Measurements from ENCODE around the gene RRP1. TPM values are rescaled to one million over a fixed set of nuclear protein-coding genes. Genes with fewer than 3 reads are reported as not detected.

RRP1 gene
- total and polyA plus RNA-seq, 9 of the 15 experiments (the other 6 are each of a cell fraction or from before 2014, with no cell fraction given): 0.89 to 105 (median 51.6) TPM

- TF ChIP-seq MBD1 (CRISPR knock-in tag; IDR thresholded peaks at IDR 0.05): no peak
- no peak for TF ChIP-seq ZNF445 (CRISPR knock-in tag; IDR thresholded peaks at IDR 0.05; ENCODE audit: low read depth)
- TF ChIP-seq SIN3A (IDR thresholded peaks at IDR 0.05; ENCODE audit: borderline replicate concordance in 2 of 2, control insufficient read depth in 1 of 2, low read depth in 2 of 2, low read length in 2 of 2): no peak
- TF ChIP-seq SMC3 (conservative IDR thresholded peaks at IDR 0.05; ENCODE audit: insufficient read depth, low read depth, low read length): peak; percentile 99
- TF ChIP-seq ZNF592 (IDR thresholded peaks at IDR 0.05): peak; percentile 79; the same call in 1 of the 2 replicates
- TF ChIP-seq DLX4 (CRISPR knock-in tag; IDR thresholded peaks at IDR 0.05): no peak
- no peak for TF ChIP-seq ATF2 (CRISPR knock-in tag; IDR thresholded peaks at IDR 0.05)
- no peak for TF ChIP-seq CHCHD3 (CRISPR knock-in tag; IDR thresholded peaks at IDR 0.05)
- TF ChIP-seq TEAD4 (IDR thresholded peaks at IDR 0.05; ENCODE audit: low read length): no peak
- TF ChIP-seq TEAD4 (CRISPR knock-in tag; IDR thresholded peaks at IDR 0.05; ENCODE audit: borderline replicate concordance): no peak
- TF ChIP-seq ZNF146 (CRISPR knock-in tag; IDR thresholded peaks at IDR 0.05; ENCODE audit: unreplicated experiment): no peak
- TF ChIP-seq ZEB2 (IDR thresholded peaks at IDR 0.05): 0 out of 2 replicates have a peak, but pooled peaks have one; percentile 11
- TF ChIP-seq IRF1 (CRISPR knock-in tag; IDR thresholded peaks at IDR 0.05; ENCODE audit: borderline replicate concordance): no peak
- TF ChIP-seq NR2F6 (CRISPR knock-in tag; IDR thresholded peaks at IDR 0.05): no peak
- TF ChIP-seq THRA (IDR thresholded peaks at IDR 0.05): no peak
Measured at GRCh38 chr21:43810505-43811261, 21.3 kb downstream of the RRP1 start (continued).

Data from K562 (cell line).